GM12878 (cell line): Measurements from ENCODE around the gene MAPK9.

ENCODE experiments used
- CHD1 ChIP-seq: IDR thresholded peaks from 2 replicates; pipeline ENCODE4 v1.6.1; 2012; ENCODE audit warnings: low read depth, low read length, improper control_type of control experiment
- CREB1 ChIP-seq: IDR thresholded peaks from 2 replicates; pipeline ENCODE4 v1.6.1; 2012; ENCODE audit warnings: low read depth, mild to moderate bottlenecking, inconsistent platforms
- CREM ChIP-seq: IDR thresholded peaks from 2 replicates; pipeline ENCODE4 v1.6.1; 2014; ENCODE audit warnings: antibody characterized with exemption, low read depth
- DPF2 ChIP-seq: fragments of 450-650 bp; IDR thresholded peaks from 2 replicates; pipeline ENCODE4 v1.6.1; 2017; ENCODE audit warnings: mild to moderate bottlenecking
- GATAD2B ChIP-seq: fragments of 450-650 bp; conservative IDR thresholded peaks from 2 replicates; pipeline ENCODE4 v1.6.1; 2017; ENCODE audit warnings: low read depth, mild to moderate bottlenecking, moderate library complexity
- MTA2 ChIP-seq: fragments of 450-650 bp; IDR thresholded peaks from 2 replicates; pipeline ENCODE4 v1.6.1; 2016; ENCODE audit warnings: low read depth, mild to moderate bottlenecking, moderate library complexity
- NFYB ChIP-seq: IDR thresholded peaks from 2 replicates; pipeline ENCODE4 v1.6.1; 2011; ENCODE audit warnings: low read depth, mild to moderate bottlenecking, low read length, improper control_type of control experiment, moderate library complexity; ENCODE audit not compliant: insufficient read depth
- POLR2A ChIP-seq: IDR thresholded peaks from 2 replicates; pipeline ENCODE4 v1.6.1; 2011; ENCODE audit warnings: low read depth, mild to moderate bottlenecking, low read length
- SIN3A ChIP-seq: IDR thresholded peaks from 2 replicates; pipeline ENCODE4 v1.6.1; 2012; ENCODE audit warnings: low read depth, low read length, improper control_type of control experiment
- SP1 ChIP-seq: IDR thresholded peaks from one replicate; pipeline ENCODE4 v1.6.1; 2011; ENCODE audit warnings: low read depth, low read length
- TF ChIP-seq, protein P1 (sequence below): fragments of 450-650 bp; formaldehyde crosslinking; IDR thresholded peaks from 2 replicates; pipeline ENCODE4 v1.4.0; 2020; ENCODE audit warnings: mild to moderate bottlenecking, moderate library complexity
- TF ChIP-seq, protein P2 (sequence below): fragments of 450-650 bp; formaldehyde crosslinking; IDR thresholded peaks from 2 replicates; pipeline ENCODE4 v1.5.0; 2022; ENCODE audit warnings: mild to moderate bottlenecking, missing genetic modification characterization
- TF ChIP-seq, protein P3 (sequence below), 3 experiments: IDR thresholded peaks in 2 of 3; conservative IDR thresholded peaks in 1 of 3; 2 replicates each; pipeline ENCODE4 v1.5.1; 2011; ENCODE audit warnings: low read depth in 3 of 3, low read length in 3 of 3, mild to moderate bottlenecking in 3 of 3, control low read depth in 2 of 3, moderate library complexity in 2 of 3, inconsistent platforms in 1 of 3, mixed read lengths in 1 of 3; ENCODE audit not compliant: control insufficient read depth in 2 of 3, insufficient read depth in 1 of 3; ENCODE audit errors: extremely low read depth in 1 of 3

DNA sequence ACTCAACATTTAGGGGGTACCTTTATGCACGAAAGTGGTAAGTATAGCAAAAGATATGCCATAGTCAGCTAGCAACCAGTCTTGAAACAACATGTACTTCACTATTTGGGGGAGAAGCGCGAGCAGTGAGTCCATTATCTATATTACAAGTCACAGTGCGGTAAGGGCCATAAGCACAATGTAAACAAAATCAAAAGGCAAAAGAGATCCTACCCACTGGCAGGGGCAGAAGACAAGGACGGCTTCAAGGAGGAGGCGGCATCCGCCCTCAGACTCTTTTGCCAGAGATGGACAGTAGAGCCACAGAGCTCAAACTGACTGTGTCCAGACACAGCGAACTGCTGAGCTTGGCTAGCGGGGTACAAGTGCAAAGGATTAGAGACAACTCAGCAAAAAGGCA is 9.6 kb downstream of the MAPK9 start:
- no peak for TF ChIP-seq SP1
- TF ChIP-seq, protein P1, sequence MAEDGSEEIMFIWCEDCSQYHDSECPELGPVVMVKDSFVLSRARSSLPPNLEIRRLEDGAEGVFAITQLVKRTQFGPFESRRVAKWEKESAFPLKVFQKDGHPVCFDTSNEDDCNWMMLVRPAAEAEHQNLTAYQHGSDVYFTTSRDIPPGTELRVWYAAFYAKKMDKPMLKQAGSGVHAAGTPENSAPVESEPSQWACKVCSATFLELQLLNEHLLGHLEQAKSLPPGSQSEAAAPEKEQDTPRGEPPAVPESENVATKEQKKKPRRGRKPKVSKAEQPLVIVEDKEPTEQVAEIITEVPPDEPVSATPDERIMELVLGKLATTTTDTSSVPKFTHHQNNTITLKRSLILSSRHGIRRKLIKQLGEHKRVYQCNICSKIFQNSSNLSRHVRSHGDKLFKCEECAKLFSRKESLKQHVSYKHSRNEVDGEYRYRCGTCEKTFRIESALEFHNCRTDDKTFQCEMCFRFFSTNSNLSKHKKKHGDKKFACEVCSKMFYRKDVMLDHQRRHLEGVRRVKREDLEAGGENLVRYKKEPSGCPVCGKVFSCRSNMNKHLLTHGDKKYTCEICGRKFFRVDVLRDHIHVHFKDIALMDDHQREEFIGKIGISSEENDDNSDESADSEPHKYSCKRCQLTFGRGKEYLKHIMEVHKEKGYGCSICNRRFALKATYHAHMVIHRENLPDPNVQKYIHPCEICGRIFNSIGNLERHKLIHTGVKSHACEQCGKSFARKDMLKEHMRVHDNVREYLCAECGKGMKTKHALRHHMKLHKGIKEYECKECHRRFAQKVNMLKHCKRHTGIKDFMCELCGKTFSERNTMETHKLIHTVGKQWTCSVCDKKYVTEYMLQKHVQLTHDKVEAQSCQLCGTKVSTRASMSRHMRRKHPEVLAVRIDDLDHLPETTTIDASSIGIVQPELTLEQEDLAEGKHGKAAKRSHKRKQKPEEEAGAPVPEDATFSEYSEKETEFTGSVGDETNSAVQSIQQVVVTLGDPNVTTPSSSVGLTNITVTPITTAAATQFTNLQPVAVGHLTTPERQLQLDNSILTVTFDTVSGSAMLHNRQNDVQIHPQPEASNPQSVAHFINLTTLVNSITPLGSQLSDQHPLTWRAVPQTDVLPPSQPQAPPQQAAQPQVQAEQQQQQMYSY (CRISPR knock-in tag) = no peak
- TF ChIP-seq, protein P2, sequence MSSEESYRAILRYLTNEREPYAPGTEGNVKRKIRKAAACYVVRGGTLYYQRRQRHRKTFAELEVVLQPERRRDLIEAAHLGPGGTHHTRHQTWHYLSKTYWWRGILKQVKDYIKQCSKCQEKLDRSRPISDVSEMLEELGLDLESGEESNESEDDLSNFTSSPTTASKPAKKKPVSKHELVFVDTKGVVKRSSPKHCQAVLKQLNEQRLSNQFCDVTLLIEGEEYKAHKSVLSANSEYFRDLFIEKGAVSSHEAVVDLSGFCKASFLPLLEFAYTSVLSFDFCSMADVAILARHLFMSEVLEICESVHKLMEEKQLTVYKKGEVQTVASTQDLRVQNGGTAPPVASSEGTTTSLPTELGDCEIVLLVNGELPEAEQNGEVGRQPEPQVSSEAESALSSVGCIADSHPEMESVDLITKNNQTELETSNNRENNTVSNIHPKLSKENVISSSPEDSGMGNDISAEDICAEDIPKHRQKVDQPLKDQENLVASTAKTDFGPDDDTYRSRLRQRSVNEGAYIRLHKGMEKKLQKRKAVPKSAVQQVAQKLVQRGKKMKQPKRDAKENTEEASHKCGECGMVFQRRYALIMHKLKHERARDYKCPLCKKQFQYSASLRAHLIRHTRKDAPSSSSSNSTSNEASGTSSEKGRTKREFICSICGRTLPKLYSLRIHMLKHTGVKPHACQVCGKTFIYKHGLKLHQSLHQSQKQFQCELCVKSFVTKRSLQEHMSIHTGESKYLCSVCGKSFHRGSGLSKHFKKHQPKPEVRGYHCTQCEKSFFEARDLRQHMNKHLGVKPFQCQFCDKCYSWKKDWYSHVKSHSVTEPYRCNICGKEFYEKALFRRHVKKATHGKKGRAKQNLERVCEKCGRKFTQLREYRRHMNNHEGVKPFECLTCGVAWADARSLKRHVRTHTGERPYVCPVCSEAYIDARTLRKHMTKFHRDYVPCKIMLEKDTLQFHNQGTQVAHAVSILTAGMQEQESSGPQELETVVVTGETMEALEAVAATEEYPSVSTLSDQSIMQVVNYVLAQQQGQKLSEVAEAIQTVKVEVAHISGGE (CRISPR knock-in tag) = no peak
- TF ChIP-seq, protein P3, sequence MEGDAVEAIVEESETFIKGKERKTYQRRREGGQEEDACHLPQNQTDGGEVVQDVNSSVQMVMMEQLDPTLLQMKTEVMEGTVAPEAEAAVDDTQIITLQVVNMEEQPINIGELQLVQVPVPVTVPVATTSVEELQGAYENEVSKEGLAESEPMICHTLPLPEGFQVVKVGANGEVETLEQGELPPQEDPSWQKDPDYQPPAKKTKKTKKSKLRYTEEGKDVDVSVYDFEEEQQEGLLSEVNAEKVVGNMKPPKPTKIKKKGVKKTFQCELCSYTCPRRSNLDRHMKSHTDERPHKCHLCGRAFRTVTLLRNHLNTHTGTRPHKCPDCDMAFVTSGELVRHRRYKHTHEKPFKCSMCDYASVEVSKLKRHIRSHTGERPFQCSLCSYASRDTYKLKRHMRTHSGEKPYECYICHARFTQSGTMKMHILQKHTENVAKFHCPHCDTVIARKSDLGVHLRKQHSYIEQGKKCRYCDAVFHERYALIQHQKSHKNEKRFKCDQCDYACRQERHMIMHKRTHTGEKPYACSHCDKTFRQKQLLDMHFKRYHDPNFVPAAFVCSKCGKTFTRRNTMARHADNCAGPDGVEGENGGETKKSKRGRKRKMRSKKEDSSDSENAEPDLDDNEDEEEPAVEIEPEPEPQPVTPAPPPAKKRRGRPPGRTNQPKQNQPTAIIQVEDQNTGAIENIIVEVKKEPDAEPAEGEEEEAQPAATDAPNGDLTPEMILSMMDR (IDR thresholded peaks at IDR 0.05 in 2 of 3, conservative IDR thresholded peaks at IDR 0.05 in 1 of 3; ENCODE audit: control insufficient read depth in 2 of 3, extremely low read depth in 1 of 3, insufficient read depth in 1 of 3, low read depth in 3 of 3, low read length in 3 of 3) = no peak
- TF ChIP-seq DPF2 = no peak
- no peak for TF ChIP-seq NFYB
- no peak for TF ChIP-seq CREB1
- no peak for TF ChIP-seq CHD1
- no peak for TF ChIP-seq SIN3A
- no peak for TF ChIP-seq MTA2
- TF ChIP-seq GATAD2B = no peak
- no peak for TF ChIP-seq CREM
- no peak for TF ChIP-seq POLR2A
